Gastrocnemius medialis (tissue), 4 donors: ENCODE results near the gene ZPLD1.

Source experiments
- POLR2A ChIP-seq, 2 donors: fragments of 450-650 bp; IDR thresholded peaks; one replicate each; pipeline ENCODE4 v1.6.1; 2017; ENCODE audit warnings: antibody characterized with exemption in 2 of 2, mild to moderate bottlenecking in 2 of 2, moderate library complexity in 2 of 2
- TF ChIP-seq, protein P1 (sequence below), 5 experiments: fragments of 450-650 bp in 3 of 5; fragments of 200-600 bp in 2 of 5; sonication (generic) in 2 of 5; IDR thresholded peaks in 4 of 5; conservative IDR thresholded peaks in 1 of 5; 1 replicate in 4 of 5; 2 replicates in 1 of 5; pipeline ENCODE4 v1.5.1; 2016 to 2019; ENCODE audit warnings: antibody characterized with exemption in 5 of 5, mild to moderate bottlenecking in 3 of 5, moderate library complexity in 3 of 5

DNA sequence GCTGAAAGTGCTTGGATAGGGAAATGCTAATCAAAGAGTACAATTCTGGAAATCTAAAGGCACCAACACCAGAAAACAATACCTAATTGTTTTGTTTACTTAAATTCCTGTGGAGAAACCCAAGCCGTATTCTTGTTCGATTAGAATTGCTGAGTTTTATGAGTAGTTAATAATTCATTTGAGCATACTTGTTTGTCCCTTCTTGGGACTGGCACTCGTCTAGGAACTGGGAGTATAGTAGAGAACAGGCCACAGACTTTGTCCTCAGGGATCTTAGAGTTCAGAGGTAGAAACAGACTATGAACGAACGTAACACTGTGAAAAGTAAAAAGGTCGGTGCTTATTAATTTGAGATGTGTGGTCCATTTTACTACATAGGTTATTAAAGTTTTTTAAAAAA, 39.4 kb downstream of the ZPLD1 start:
- TF ChIP-seq, protein P1, sequence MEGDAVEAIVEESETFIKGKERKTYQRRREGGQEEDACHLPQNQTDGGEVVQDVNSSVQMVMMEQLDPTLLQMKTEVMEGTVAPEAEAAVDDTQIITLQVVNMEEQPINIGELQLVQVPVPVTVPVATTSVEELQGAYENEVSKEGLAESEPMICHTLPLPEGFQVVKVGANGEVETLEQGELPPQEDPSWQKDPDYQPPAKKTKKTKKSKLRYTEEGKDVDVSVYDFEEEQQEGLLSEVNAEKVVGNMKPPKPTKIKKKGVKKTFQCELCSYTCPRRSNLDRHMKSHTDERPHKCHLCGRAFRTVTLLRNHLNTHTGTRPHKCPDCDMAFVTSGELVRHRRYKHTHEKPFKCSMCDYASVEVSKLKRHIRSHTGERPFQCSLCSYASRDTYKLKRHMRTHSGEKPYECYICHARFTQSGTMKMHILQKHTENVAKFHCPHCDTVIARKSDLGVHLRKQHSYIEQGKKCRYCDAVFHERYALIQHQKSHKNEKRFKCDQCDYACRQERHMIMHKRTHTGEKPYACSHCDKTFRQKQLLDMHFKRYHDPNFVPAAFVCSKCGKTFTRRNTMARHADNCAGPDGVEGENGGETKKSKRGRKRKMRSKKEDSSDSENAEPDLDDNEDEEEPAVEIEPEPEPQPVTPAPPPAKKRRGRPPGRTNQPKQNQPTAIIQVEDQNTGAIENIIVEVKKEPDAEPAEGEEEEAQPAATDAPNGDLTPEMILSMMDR (IDR thresholded peaks at IDR 0.05 in 4 of 5, conservative IDR thresholded peaks at IDR 0.05 in 1 of 5) = no peak
- no peak for TF ChIP-seq POLR2A (IDR thresholded peaks at IDR 0.05)
